Testis (tissue), 2 donors: Measurements from ENCODE around the gene TIMELESS.

Experiments
- POLR2A ChIP-seq: fragments of 450-650 bp; IDR thresholded peaks from one replicate; pipeline ENCODE4 v1.6.1; 2017; ENCODE audit warnings: antibody characterized with exemption, mild to moderate bottlenecking, moderate library complexity
- TF ChIP-seq, protein P1 (sequence below), 3 experiments: fragments of 450-650 bp in 2 of 3; fragments of 200-600 bp in 1 of 3; sonication (generic) in 1 of 3; IDR thresholded peaks; one replicate each; pipeline ENCODE4 v1.5.1; 2016 to 2019; ENCODE audit warnings: antibody characterized with exemption in 3 of 3, mild to moderate bottlenecking in 2 of 3, moderate library complexity in 1 of 3

GRCh38 chr12:56434828-56435227 lies 14.4 kb downstream of the TIMELESS start:
- TF ChIP-seq POLR2A: no peak
- TF ChIP-seq, protein P1, sequence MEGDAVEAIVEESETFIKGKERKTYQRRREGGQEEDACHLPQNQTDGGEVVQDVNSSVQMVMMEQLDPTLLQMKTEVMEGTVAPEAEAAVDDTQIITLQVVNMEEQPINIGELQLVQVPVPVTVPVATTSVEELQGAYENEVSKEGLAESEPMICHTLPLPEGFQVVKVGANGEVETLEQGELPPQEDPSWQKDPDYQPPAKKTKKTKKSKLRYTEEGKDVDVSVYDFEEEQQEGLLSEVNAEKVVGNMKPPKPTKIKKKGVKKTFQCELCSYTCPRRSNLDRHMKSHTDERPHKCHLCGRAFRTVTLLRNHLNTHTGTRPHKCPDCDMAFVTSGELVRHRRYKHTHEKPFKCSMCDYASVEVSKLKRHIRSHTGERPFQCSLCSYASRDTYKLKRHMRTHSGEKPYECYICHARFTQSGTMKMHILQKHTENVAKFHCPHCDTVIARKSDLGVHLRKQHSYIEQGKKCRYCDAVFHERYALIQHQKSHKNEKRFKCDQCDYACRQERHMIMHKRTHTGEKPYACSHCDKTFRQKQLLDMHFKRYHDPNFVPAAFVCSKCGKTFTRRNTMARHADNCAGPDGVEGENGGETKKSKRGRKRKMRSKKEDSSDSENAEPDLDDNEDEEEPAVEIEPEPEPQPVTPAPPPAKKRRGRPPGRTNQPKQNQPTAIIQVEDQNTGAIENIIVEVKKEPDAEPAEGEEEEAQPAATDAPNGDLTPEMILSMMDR (IDR thresholded peaks at IDR 0.05): no peak
